Gastroesophageal sphincter (tissue), 4 donors: ENCODE data around the gene OSCAR. TPM values are rescaled to one million over a fixed set of nuclear protein-coding genes. Genes with fewer than 3 reads are reported as not detected.

ENCODE experiments used
- ATAC-seq: fragments of 150-250 bp; one replicate; pipeline ENCODE4 v1.9.1; 2016; ENCODE audit warnings: mild to moderate bottlenecking, moderate library complexity
- H3K27ac ChIP-seq, 4 donors: fragments of 200-600 bp; sonication (generic) in 3 of 4; 1 replicate in 3 of 4; 2 replicates in 1 of 4; pipeline ENCODE4 v1.5.1; 2016 to 2019
- H3K27me3 ChIP-seq: fragments of 200-600 bp; sonication (generic); one replicate; pipeline ENCODE4 v1.5.1; 2019
- H3K36me3 ChIP-seq, 2 donors: fragments of 200-600 bp; sonication (generic); one replicate each; pipeline ENCODE4 v1.5.1; 2019; ENCODE audit warnings: control low read depth in 1 of 2
- H3K4me1 ChIP-seq, 3 donors: fragments of 200-600 bp; sonication (generic); 1 replicate in 2 of 3; 2 replicates in 1 of 3; pipeline ENCODE4 v1.5.1; 2016 to 2019; ENCODE audit warnings: control low read depth in 2 of 3
- H3K4me3 ChIP-seq, 2 donors: fragments of 200-600 bp; sonication (generic); one replicate each; pipeline ENCODE4 v1.5.1; 2019; ENCODE audit warnings: mild to moderate bottlenecking in 1 of 2, moderate library complexity in 1 of 2
- H3K9me3 ChIP-seq, 3 donors: fragments of 200-600 bp; sonication (generic); one replicate each; pipeline ENCODE4 v1.5.1; 2017 to 2019; ENCODE audit warnings: control low read depth in 2 of 3
- EP300 ChIP-seq: sonication (generic); formaldehyde crosslinking; IDR thresholded peaks from one replicate; pipeline ENCODE4 v1.6.1; 2017; ENCODE audit warnings: antibody characterized with exemption, mild to moderate bottlenecking
- POLR2A ChIP-seq, 2 donors: fragments of 450-650 bp; IDR thresholded peaks; one replicate each; pipeline ENCODE4 v1.6.1; 2017; ENCODE audit warnings: antibody characterized with exemption in 2 of 2, mild to moderate bottlenecking in 2 of 2, moderate library complexity in 1 of 2
- POLR2AphosphoS5 ChIP-seq: sonication (generic); formaldehyde crosslinking; IDR thresholded peaks from one replicate; pipeline ENCODE4 v1.6.1; 2017; ENCODE audit warnings: antibody characterized with exemption
- WGBS, 2 donors: methylation state at CpG; one replicate each; pipeline ENCODE4 v1.1.5; 2018; ENCODE audit warnings: low coverage in 1 of 2; 5-methylcytosine and 5-hydroxymethylcytosine counted together
- total RNA-seq, 4 donors: library from RNA; depleted of rRNA; stranded (reverse); fragments of >200 nt; gene quantifications; one replicate each; pipeline ENCODE4 v1.1.0, GENCODE V29; 2016
- TF ChIP-seq, protein P1 (sequence below), 4 experiments: fragments of 200-600 bp in 2 of 4; fragments of 450-650 bp in 2 of 4; sonication (generic) in 1 of 4; IDR thresholded peaks; one replicate each; pipeline ENCODE4 v1.5.1; 2017 to 2019; ENCODE audit warnings: antibody characterized with exemption in 4 of 4, mild to moderate bottlenecking in 2 of 4, moderate library complexity in 2 of 4

Gene OSCAR, protein sequence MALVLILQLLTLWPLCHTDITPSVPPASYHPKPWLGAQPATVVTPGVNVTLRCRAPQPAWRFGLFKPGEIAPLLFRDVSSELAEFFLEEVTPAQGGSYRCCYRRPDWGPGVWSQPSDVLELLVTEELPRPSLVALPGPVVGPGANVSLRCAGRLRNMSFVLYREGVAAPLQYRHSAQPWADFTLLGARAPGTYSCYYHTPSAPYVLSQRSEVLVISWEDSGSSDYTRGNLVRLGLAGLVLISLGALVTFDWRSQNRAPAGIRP
- total RNA-seq = 1 to 10 TPM in 3 of 4 donors, not detected in 1; 1.2 to 2.4 (median 2.1) TPM

DNA sequence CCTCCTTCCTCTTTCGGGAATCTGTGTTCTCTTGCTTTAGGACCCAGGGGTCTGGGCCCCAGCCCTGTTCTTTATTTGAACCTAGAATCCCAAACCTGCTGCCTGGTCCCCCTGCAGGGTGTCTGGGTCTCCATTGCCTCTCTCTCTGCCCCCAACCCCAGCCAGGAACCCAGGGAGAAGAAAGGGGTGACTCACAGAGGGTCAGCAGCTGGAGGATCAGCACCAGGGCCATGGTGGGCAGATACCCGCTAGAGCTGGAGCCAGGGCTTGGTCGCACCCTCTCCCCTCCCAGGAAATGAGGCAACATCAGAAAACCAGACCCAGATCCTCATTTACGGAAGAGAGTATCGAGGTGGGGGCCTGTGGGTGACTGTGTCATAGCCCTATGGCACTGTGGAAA is at the start of gene OSCAR:
OSCAR (minus strand) TSS at position 243 of the 400 bp plus-strand sequence; CDS start at position 232, 11 bp downstream.
- Histone ChIP-seq H3K27ac (no peak within 1 kb of the TSS), H3K4me1 (peaks cover 0 to 41% (median 11%) of the 10 kb centered on the region in 3 donors), H3K4me3 (no peak within 1 kb of the TSS), H3K9me3 (no peaks in the 10 kb centered on the region), H3K36me3 (peaks cover 0 to 5% of the 10 kb centered on the region in 2 donors), H3K27me3 (peaks cover under 1% of the 10 kb centered on the region)
- no peak for ATAC-seq
- TF ChIP-seq, protein P1, sequence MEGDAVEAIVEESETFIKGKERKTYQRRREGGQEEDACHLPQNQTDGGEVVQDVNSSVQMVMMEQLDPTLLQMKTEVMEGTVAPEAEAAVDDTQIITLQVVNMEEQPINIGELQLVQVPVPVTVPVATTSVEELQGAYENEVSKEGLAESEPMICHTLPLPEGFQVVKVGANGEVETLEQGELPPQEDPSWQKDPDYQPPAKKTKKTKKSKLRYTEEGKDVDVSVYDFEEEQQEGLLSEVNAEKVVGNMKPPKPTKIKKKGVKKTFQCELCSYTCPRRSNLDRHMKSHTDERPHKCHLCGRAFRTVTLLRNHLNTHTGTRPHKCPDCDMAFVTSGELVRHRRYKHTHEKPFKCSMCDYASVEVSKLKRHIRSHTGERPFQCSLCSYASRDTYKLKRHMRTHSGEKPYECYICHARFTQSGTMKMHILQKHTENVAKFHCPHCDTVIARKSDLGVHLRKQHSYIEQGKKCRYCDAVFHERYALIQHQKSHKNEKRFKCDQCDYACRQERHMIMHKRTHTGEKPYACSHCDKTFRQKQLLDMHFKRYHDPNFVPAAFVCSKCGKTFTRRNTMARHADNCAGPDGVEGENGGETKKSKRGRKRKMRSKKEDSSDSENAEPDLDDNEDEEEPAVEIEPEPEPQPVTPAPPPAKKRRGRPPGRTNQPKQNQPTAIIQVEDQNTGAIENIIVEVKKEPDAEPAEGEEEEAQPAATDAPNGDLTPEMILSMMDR (IDR thresholded peaks at IDR 0.05) = no peak
- TF ChIP-seq POLR2A (IDR thresholded peaks at IDR 0.05) = no peak
- no peak for TF ChIP-seq EP300
- TF ChIP-seq POLR2AphosphoS5 = no peak
- WGBS, 2 donors = 18 to 33% methylated on average over 1 to 3 of the region's 5 CpGs

DNA sequence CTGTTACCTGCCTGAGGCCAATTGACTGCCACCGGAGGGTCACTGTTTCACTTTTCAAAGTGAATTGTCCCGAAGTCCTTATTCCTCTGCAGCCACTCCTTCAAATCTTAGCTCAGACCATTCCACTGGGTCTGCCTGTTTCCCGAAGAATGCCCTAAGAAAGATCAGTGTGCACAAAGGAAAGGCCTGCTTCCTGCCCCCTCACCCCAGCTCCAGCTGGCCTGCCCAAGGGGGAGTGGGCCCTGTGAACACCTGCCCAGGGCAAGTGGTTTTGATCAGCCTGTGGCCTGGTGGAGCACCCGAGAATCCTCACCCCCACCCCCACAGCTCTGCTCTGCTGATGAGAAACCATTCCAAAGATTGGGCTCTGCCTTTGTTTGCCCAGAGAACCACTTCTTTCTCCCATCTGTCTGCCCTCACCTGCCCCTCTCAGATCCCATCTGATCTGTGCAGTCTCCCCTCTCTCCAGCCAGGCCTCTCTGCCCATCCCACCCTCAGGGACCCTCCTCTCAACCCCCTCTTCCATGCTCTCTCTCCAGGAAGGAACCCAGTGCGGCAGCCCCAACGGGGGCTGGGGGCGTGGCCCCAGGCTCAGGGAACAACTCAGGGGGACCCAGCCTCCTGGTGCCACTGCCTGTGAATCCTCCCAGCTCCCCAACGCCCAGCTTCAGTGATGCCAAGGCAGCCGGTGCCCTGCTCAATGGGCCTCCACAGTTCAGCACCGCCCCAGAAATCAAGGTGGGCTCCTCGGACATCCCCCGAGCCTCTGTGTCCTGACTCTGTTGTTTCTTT is 48.6 kb upstream of the OSCAR start:
- peaks cover 0 to 41% (median 12%) of the 10 kb centered on the region in 3 donors for H3K4me1 ChIP-seq
- H3K4me3 ChIP-seq = no peak overlapping the region
- H3K27ac ChIP-seq = no peak overlapping the region
- ATAC-seq = no peak
- H3K27me3 ChIP-seq = no peaks in the 10 kb centered on the region
- no peaks in the 10 kb centered on the region for H3K9me3 ChIP-seq
- 72 to 77% methylated on average over 5 to 10 of the region's 12 CpGs for WGBS, 2 donors
- H3K36me3 ChIP-seq = peaks cover 0 to 100% of the 10 kb centered on the region in 2 donors
- TF ChIP-seq, protein P1 (IDR thresholded peaks at IDR 0.05) = no peak
- no peak for TF ChIP-seq EP300
- no peak for TF ChIP-seq POLR2AphosphoS5
- TF ChIP-seq POLR2A (IDR thresholded peaks at IDR 0.05) = no peak

DNA sequence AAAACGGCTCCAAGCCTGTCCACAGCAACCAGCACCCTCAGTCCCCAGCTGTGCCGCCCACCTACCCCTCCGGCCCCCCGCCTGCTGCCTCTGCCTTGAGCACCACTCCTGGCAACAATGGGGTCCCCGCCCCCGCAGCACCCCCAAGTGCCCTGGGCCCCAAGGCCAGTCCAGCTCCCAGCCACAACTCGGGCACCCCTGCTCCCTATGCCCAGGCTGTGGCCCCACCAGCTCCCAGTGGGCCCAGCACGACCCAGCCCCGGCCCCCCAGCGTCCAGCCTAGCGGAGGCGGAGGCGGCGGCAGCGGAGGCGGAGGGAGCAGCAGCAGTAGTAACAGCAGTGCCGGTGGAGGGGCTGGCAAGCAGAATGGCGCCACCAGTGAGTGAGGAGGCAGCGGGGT is 47.6 kb upstream of the OSCAR start:
- no CpG with 5 or more reads among the region's 19 CpGs for WGBS, 2 donors
- ATAC-seq = no peak
- Histone ChIP-seq H3K36me3 (peaks cover 0 to 100% of the 10 kb centered on the region in 2 donors), H3K4me1 (peaks cover 0 to 33% (median 12%) of the 10 kb centered on the region in 3 donors), H3K4me3 (no peak overlapping the region), H3K9me3 (no peaks in the 10 kb centered on the region), H3K27ac (peak overlapping the region in 3 of 4 donors; percentile 12 to 62 (median 45)), H3K27me3 (no peaks in the 10 kb centered on the region)
- no peak for TF ChIP-seq POLR2A (IDR thresholded peaks at IDR 0.05)
- no peak for TF ChIP-seq EP300
- TF ChIP-seq, protein P1 (IDR thresholded peaks at IDR 0.05) = no peak
- TF ChIP-seq POLR2AphosphoS5 = no peak

DNA sequence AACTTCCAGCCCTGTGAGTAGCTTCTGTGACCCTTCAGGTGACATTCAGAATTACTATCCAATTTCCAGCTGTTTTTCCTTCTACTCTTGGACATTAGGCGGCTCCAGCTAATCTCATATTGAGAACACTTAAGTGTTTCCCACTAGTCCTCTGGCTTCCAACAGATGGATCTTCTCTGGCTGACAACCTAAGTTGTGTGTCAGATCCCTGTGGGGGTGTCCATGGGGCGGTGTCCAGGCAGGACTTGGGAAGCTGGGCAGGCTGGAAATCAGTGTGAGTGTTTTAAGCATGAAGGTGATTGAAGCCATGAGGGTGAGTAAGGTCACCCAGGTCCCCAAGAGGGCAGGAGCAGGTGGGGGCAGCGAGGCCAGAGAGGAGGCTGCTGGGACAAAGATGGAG is 47.1 kb upstream of the OSCAR start:
- Histone ChIP-seq H3K27ac (peak overlapping the region in 3 of 4 donors; percentile 12 to 62 (median 45)), H3K27me3 (no peaks in the 10 kb centered on the region), H3K4me3 (no peak overlapping the region), H3K9me3 (no peaks in the 10 kb centered on the region), H3K36me3 (peaks cover 0 to 100% of the 10 kb centered on the region in 2 donors), H3K4me1 (peaks cover 0 to 29% (median 12%) of the 10 kb centered on the region in 3 donors)
- no peak for TF ChIP-seq EP300
- TF ChIP-seq POLR2A (IDR thresholded peaks at IDR 0.05) = no peak
- TF ChIP-seq, protein P1 (IDR thresholded peaks at IDR 0.05) = no peak
- TF ChIP-seq POLR2AphosphoS5 = peak; percentile 60
- peak; percentile 85 for ATAC-seq
- 17% methylated on average over 1 of the region's 3 CpGs; no CpG with 5 or more reads in 1 of the 2 donors for WGBS, 2 donors
